NCI-H460 (cell line): ENCODE measurements around the gene SOD1. TPM values are rescaled to one million over a fixed set of nuclear protein-coding genes. Genes with fewer than 3 reads are reported as not detected.

Experiments used
- DNase-seq: peaks from one replicate; pipeline ENCODE4 v3.0.0-alpha.2; 2016; ENCODE audit warnings: low read depth; ENCODE audit errors: extremely low read depth
- total RNA-seq: library from RNA; depleted of rRNA; stranded (reverse); fragments of >200 nt; shearing (Covaris generic); gene quantifications from 2 replicates; pipeline ENCODE4 v1.2.3, GENCODE V29; 2014

The SOD1 gene
- total RNA-seq, 1 experiment from 2014 or later: 222 TPM

- no peak for DNase-seq
These were observed 19.0 kb downstream of the SOD1 start for GRCh38 chr21:31678478-31678877.

- DNase-seq: no peak
These were observed 23.1 kb downstream of the SOD1 start for GRCh38 chr21:31682620-31683019.

- DNase-seq: no peak
These were observed 23.5 kb downstream of the SOD1 start for GRCh38 chr21:31683029-31683428.

- DNase-seq: no peak
These were observed 25.4 kb downstream of the SOD1 start for GRCh38 chr21:31684918-31685317.

- DNase-seq: no peak
These were observed 26.9 kb downstream of the SOD1 start for GRCh38 chr21:31686272-31686915.

GRCh38 chr21:31687108-31687507 lies 27.6 kb downstream of the SOD1 start:
- no peak for DNase-seq

GRCh38 chr21:31688603-31689368 lies 29.3 kb downstream of the SOD1 start:
- no peak for DNase-seq

GRCh38 chr21:31693222-31693621 lies 33.7 kb downstream of the SOD1 start:
- no peak for DNase-seq

- DNase-seq: no peak
These were observed 36.9 kb downstream of the SOD1 start for GRCh38 chr21:31696424-31696823.

GRCh38 chr21:31698461-31698860 lies 39.0 kb downstream of the SOD1 start:
- DNase-seq: no peak

GRCh38 chr21:31700040-31700439 lies 40.5 kb downstream of the SOD1 start:
- no peak for DNase-seq

- no peak for DNase-seq
These were observed 47.1 kb downstream of the SOD1 start for GRCh38 chr21:31706562-31706961.

GRCh38 chr21:31707499-31707898 lies 48.0 kb downstream of the SOD1 start:
- DNase-seq: no peak

- no peak for DNase-seq
These were observed 49.0 kb downstream of the SOD1 start for GRCh38 chr21:31708541-31708940.

GRCh38 chr21:31710586-31710985 lies 51.1 kb downstream of the SOD1 start:
- DNase-seq: no peak

- DNase-seq: no peak
These were observed 51.8 kb downstream of the SOD1 start for GRCh38 chr21:31711326-31711725.

- DNase-seq: no peak
These were observed 52.3 kb downstream of the SOD1 start for GRCh38 chr21:31711745-31712285.

GRCh38 chr21:31713115-31713514 lies 53.6 kb downstream of the SOD1 start:
- DNase-seq: no peak

GRCh38 chr21:31713973-31714740 lies 54.7 kb downstream of the SOD1 start:
- DNase-seq: no peak

- DNase-seq: no peak
These were observed 55.4 kb downstream of the SOD1 start for GRCh38 chr21:31714741-31715365.

GRCh38 chr21:31716106-31716505 lies 56.6 kb downstream of the SOD1 start:
- no peak for DNase-seq
